ENCODE results near the gene TMEM95. TPM values are rescaled to one million over a fixed set of nuclear protein-coding genes. Genes with fewer than 3 reads are reported as not detected.

Gene TMEM95
- total and polyA plus RNA-seq, 4 donors: not detected

DNA sequence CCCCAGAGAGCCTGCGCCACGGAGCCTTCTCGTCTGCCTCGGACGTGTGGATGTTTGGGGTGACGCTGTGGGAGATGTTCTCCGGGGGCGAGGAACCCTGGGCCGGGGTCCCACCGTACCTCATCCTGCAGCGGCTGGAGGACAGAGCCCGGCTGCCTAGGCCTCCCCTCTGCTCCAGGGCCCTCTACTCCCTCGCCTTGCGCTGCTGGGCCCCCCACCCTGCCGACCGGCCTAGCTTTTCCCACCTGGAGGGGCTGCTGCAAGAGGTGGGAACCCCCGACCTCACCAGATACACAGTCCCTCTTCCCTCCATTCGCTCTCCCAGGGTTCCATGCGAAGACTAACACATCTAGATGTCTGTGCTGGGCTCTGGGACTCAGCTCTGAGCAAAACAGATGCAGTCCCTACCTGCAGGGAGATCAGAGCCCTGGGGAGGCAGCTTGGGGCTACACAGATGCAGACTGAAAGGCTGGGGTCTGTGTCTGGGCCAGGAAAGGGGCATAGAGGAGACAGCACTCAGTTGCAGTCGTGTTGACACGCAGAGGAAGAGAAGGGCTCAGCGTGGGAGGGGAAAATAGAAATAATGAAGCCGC, 29.6 kb downstream of the TMEM95 start:
- no peak for DNase-seq (ENCODE audit: low spot score)
- Histone ChIP-seq H3K36me3 (ENCODE audit: control insufficient read depth in 4 of 4, insufficient read depth in 3 of 4, low read depth in 1 of 4, low read length in 3 of 4) (peaks cover 0 to 8% (median 4%) of the 10 kb centered on the region in 4 donors), H3K27me3 (ENCODE audit: control insufficient read depth in 4 of 4, insufficient read depth in 4 of 4, low read length in 3 of 4) (peaks cover 0 to 3% (median 0%) of the 10 kb centered on the region in 4 donors), H3K9ac (ENCODE audit: low read depth in 1 of 2, low read length in 2 of 2) (no peak overlapping the region), H3K4me1 (ENCODE audit: control insufficient read depth in 4 of 4, insufficient read depth in 4 of 4, low read length in 3 of 4) (peaks cover 6 to 18% (median 12%) of the 10 kb centered on the region in 4 donors), H3K27ac (ENCODE audit: low read depth in 1 of 2, low read length in 2 of 2) (no peak overlapping the region), H3K9me3 (ENCODE audit: control insufficient read depth in 4 of 4, low read length in 3 of 4) (no peaks in the 10 kb centered on the region), H3K4me3 (ENCODE audit: low read depth in 1 of 3, low read length in 3 of 3) (no peak overlapping the region)
- WGBS: 77% methylated on average over 23 of the region's 23 CpGs
- TF ChIP-seq RXRA (IDR thresholded peaks at IDR 0.05): no peak
- no peak for TF ChIP-seq NR2F2 (IDR thresholded peaks at IDR 0.05)
- TF ChIP-seq FOXA1 (IDR thresholded peaks at IDR 0.05): no peak

DNA sequence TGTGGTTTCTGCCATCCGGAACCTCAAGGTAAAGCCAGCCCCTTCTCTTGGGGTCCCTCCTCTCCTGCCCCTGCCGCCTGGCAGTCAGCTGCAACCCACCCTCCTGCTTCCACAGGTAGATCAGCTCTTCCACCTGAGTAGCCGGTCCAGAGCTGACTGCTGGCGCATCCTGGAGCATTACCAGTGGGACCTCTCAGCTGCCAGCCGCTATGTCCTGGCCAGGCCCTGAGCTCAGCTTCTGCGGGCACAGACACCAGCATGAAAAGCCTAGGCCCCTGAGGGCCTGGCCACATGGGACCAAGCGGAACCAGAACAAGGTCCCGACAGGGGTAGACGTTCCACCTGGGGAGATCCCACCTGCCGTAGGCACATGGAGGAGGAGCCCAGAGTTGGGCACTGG, 33.9 kb downstream of the TMEM95 start:
- H3K27ac ChIP-seq (ENCODE audit: low read depth in 1 of 2, low read length in 2 of 2): no peak overlapping the region
- no peak for DNase-seq (ENCODE audit: low spot score)
- no peaks in the 10 kb centered on the region for H3K9me3 ChIP-seq (ENCODE audit: control insufficient read depth in 4 of 4, low read length in 3 of 4)
- peaks cover 0 to 8% (median 7%) of the 10 kb centered on the region in 4 donors for H3K36me3 ChIP-seq (ENCODE audit: control insufficient read depth in 4 of 4, insufficient read depth in 3 of 4, low read depth in 1 of 4, low read length in 3 of 4)
- H3K9ac ChIP-seq (ENCODE audit: low read depth in 1 of 2, low read length in 2 of 2): no peak overlapping the region
- WGBS: 97% methylated on average over 10 of the region's 10 CpGs
- no peak overlapping the region for H3K4me3 ChIP-seq (ENCODE audit: low read depth in 1 of 3, low read length in 3 of 3)
- TF ChIP-seq, protein P1, sequence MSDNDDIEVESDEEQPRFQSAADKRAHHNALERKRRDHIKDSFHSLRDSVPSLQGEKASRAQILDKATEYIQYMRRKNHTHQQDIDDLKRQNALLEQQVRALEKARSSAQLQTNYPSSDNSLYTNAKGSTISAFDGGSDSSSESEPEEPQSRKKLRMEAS (IDR thresholded peaks at IDR 0.05): no peak
- TF ChIP-seq HNF4G (IDR thresholded peaks at IDR 0.05): no peak
- TF ChIP-seq YY1 (IDR thresholded peaks at IDR 0.05): no peak
- no peak for TF ChIP-seq SP1 (IDR thresholded peaks at IDR 0.05)
- TF ChIP-seq EGR1 (IDR thresholded peaks at IDR 0.05; ENCODE audit: low read depth in 2 of 2): no peak
- no peak for TF ChIP-seq GABPA (IDR thresholded peaks at IDR 0.05 in 1 of 2, conservative IDR thresholded peaks at IDR 0.05 in 1 of 2)
- no peak for TF ChIP-seq JUND (IDR thresholded peaks at IDR 0.05)
- no peak for TF ChIP-seq NR2F2 (IDR thresholded peaks at IDR 0.05)
- TF ChIP-seq RXRA (IDR thresholded peaks at IDR 0.05): no peak
- TF ChIP-seq RAD21 (IDR thresholded peaks at IDR 0.05): no peak
- TF ChIP-seq FOXA1 (IDR thresholded peaks at IDR 0.05): no peak
- no peak for TF ChIP-seq HNF4A (conservative IDR thresholded peaks at IDR 0.05)
- no peak for TF ChIP-seq FOXA2 (IDR thresholded peaks at IDR 0.05)
- TF ChIP-seq, protein P2, sequence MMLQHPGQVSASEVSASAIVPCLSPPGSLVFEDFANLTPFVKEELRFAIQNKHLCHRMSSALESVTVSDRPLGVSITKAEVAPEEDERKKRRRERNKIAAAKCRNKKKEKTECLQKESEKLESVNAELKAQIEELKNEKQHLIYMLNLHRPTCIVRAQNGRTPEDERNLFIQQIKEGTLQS (IDR thresholded peaks at IDR 0.05): no peak
- no peak for TF ChIP-seq TAF1 (conservative IDR thresholded peaks at IDR 0.05)
- TF ChIP-seq, protein P3, sequence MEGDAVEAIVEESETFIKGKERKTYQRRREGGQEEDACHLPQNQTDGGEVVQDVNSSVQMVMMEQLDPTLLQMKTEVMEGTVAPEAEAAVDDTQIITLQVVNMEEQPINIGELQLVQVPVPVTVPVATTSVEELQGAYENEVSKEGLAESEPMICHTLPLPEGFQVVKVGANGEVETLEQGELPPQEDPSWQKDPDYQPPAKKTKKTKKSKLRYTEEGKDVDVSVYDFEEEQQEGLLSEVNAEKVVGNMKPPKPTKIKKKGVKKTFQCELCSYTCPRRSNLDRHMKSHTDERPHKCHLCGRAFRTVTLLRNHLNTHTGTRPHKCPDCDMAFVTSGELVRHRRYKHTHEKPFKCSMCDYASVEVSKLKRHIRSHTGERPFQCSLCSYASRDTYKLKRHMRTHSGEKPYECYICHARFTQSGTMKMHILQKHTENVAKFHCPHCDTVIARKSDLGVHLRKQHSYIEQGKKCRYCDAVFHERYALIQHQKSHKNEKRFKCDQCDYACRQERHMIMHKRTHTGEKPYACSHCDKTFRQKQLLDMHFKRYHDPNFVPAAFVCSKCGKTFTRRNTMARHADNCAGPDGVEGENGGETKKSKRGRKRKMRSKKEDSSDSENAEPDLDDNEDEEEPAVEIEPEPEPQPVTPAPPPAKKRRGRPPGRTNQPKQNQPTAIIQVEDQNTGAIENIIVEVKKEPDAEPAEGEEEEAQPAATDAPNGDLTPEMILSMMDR (IDR thresholded peaks at IDR 0.05; ENCODE audit: low read depth, low read length, missing input control): no peak
- TF ChIP-seq, protein P4, sequence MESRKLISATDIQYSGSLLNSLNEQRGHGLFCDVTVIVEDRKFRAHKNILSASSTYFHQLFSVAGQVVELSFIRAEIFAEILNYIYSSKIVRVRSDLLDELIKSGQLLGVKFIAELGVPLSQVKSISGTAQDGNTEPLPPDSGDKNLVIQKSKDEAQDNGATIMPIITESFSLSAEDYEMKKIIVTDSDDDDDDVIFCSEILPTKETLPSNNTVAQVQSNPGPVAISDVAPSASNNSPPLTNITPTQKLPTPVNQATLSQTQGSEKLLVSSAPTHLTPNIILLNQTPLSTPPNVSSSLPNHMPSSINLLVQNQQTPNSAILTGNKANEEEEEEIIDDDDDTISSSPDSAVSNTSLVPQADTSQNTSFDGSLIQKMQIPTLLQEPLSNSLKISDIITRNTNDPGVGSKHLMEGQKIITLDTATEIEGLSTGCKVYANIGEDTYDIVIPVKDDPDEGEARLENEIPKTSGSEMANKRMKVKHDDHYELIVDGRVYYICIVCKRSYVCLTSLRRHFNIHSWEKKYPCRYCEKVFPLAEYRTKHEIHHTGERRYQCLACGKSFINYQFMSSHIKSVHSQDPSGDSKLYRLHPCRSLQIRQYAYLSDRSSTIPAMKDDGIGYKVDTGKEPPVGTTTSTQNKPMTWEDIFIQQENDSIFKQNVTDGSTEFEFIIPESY (IDR thresholded peaks at IDR 0.05): no peak
- no peaks in the 10 kb centered on the region for H3K27me3 ChIP-seq (ENCODE audit: control insufficient read depth in 4 of 4, insufficient read depth in 4 of 4, low read length in 3 of 4)
- peaks cover 0 to 6% (median 3%) of the 10 kb centered on the region in 4 donors for H3K4me1 ChIP-seq (ENCODE audit: control insufficient read depth in 4 of 4, insufficient read depth in 4 of 4, low read length in 3 of 4)
